ENCODE data around the gene SAPCD2.

- TF ChIP-seq CTCF (IDR thresholded peaks at IDR 0.05) (no peak), POLR2A (IDR thresholded peaks at IDR 0.05) (no peak)
Observed at GRCh38 chr9:137048655-137049543, 21.5 kb downstream of the SAPCD2 start.

All from uterus (tissue), 2 donors.